Sigmoid colon (tissue), 7 donors: ENCODE measurements around the gene SRP9. TPM values are rescaled to one million over a fixed set of nuclear protein-coding genes. Genes with fewer than 3 reads are reported as not detected.
"Not testable (repeated sequence)": the region's sequence is repeated elsewhere in the genome, so short reads cannot be mapped to it uniquely, and the experiment has no call there.

ENCODE experiments used
- DNase-seq: peaks from one replicate; pipeline ENCODE4 v3.0.0-alpha.2; 2019
- H3K27ac ChIP-seq, 4 donors: fragments of 200-600 bp; sonication (generic); one replicate each; pipeline ENCODE4 v1.5.1; 2016 to 2019; ENCODE audit warnings: mild to moderate bottlenecking in 1 of 4
- H3K27me3 ChIP-seq, 3 donors: fragments of 200-600 bp; sonication (generic); one replicate each; pipeline ENCODE4 v1.5.1; 2019; ENCODE audit warnings: mild to moderate bottlenecking in 1 of 3
- H3K36me3 ChIP-seq, 4 donors: fragments of 200-600 bp; sonication (generic); one replicate each; pipeline ENCODE4 v1.5.1; 2016 to 2019
- H3K4me1 ChIP-seq, 4 donors: fragments of 200-600 bp; sonication (generic); one replicate each; pipeline ENCODE4 v1.5.1; 2017 to 2019
- H3K4me3 ChIP-seq, 4 donors: fragments of 200-600 bp; sonication (generic); one replicate each; pipeline ENCODE4 v1.5.1; 2017 to 2019; ENCODE audit warnings: mild to moderate bottlenecking in 2 of 4, moderate library complexity in 1 of 4
- H3K9me3 ChIP-seq, 4 donors: fragments of 200-600 bp in 3 of 4; sonication (generic) in 3 of 4; one replicate each; pipeline versions ENCODE4 v1.5.1 to v1.6.1; 2013 to 2019
- CTCF ChIP-seq, 4 experiments: fragments of 450-650 bp in 3 of 4; fragments of 200-600 bp in 1 of 4; IDR thresholded peaks; one replicate each; pipeline ENCODE4 v1.5.1; 2016 to 2019; ENCODE audit warnings: antibody characterized with exemption in 4 of 4, mild to moderate bottlenecking in 3 of 4, moderate library complexity in 2 of 4
- EP300 ChIP-seq, 4 donors: sonication (generic); formaldehyde crosslinking; IDR thresholded peaks; one replicate each; pipeline ENCODE4 v1.6.1; 2017; ENCODE audit warnings: antibody characterized with exemption in 4 of 4
- POLR2A ChIP-seq, 2 donors: fragments of 450-650 bp; IDR thresholded peaks; one replicate each; pipeline ENCODE4 v1.6.1; 2016; ENCODE audit warnings: antibody characterized with exemption in 2 of 2, mild to moderate bottlenecking in 2 of 2, moderate library complexity in 2 of 2
- POLR2AphosphoS5 ChIP-seq, 4 donors: sonication (generic); formaldehyde crosslinking; IDR thresholded peaks; one replicate each; pipeline ENCODE4 v1.6.1; 2017; ENCODE audit warnings: antibody characterized with exemption in 4 of 4
- WGBS, 2 donors: extraction: QIAGEN DNeasy Blood & Tissue Kit; methylation state at CpG; one replicate each; pipeline ENCODE4 v1.1.7; 2013; 5-methylcytosine and 5-hydroxymethylcytosine counted together
- intact Hi-C: fragments of 100-400 bp; cut with DNase I; formaldehyde crosslinking; loops from one replicate; pipeline ENCODE4 v1.15.1; 2023
- polyA plus RNA-seq, 3 donors: library from polyadenylated mRNA; stranded (reverse); fragments of 200-250 nt; gene quantifications; one replicate each; pipeline ENCODE4 v1.2.3, GENCODE V29; 2013
- total RNA-seq, 4 donors: library from RNA; depleted of rRNA; stranded (reverse); fragments of >200 nt; gene quantifications; one replicate each; pipeline ENCODE4 v1.1.0, GENCODE V29; 2016
- donor health status: healthy with polysubstance abuse.
- donor health status: Bipolar disorder and iron deficiency.
- donor health status: healthy.

SRP9 gene
- total and polyA plus RNA-seq, 7 donors = 148 to 513 (median 264) TPM

GRCh38 chr1:225808136-225808535, 30.5 kb downstream of the SRP9 start:
- 80 to 86% methylated on average over 5 of the region's 5 CpGs for WGBS, 2 donors
- H3K36me3 ChIP-seq = no peaks in the 10 kb centered on the region
- DNase-seq = no peak
- TF ChIP-seq POLR2AphosphoS5 (IDR thresholded peaks at IDR 0.05) = no peak
- no peak for TF ChIP-seq CTCF (IDR thresholded peaks at IDR 0.05)
- TF ChIP-seq POLR2A (IDR thresholded peaks at IDR 0.05) = no peak
- no peak for TF ChIP-seq EP300 (IDR thresholded peaks at IDR 0.05)
- H3K27me3 ChIP-seq = no peaks in the 10 kb centered on the region
- H3K4me1 ChIP-seq = peaks cover 0 to 28% (median 26%) of the 10 kb centered on the region in 4 donors
- intact Hi-C loops = no loop called here
- no peak overlapping the region for H3K4me3 ChIP-seq
- no peaks in the 10 kb centered on the region for H3K9me3 ChIP-seq
- H3K27ac ChIP-seq = no peak overlapping the region

- Histone ChIP-seq H3K27ac (peak within 1 kb of the TSS; percentile 88 to 95 (median 88)), H3K36me3 (no peaks in the 10 kb centered on the region), H3K4me3 (peak within 1 kb of the TSS; percentile 69 to 73 (median 71)), H3K4me1 (peaks cover 0 to 46% (median 45%) of the 10 kb centered on the region in 4 donors), H3K27me3 (no peaks in the 10 kb centered on the region), H3K9me3 (no peaks in the 10 kb centered on the region)
- TF ChIP-seq EP300 (IDR thresholded peaks at IDR 0.05) (no peak), POLR2A (IDR thresholded peaks at IDR 0.05) (peak; percentile 51 to 55), POLR2AphosphoS5 (IDR thresholded peaks at IDR 0.05) (peak; percentile 69 to 88 (median 80)), CTCF (IDR thresholded peaks at IDR 0.05) (peak in 2 of 4 experiments; percentile 42 to 45)
- intact Hi-C loops = loop anchor here (2.0 to 5.0 kb wide), 2 partner anchors 31 to 72 kb away; partner anchors contain the start of gene TMEM63A
- WGBS, 2 donors = 1% methylated on average over 80 of the region's 80 CpGs
- peak; percentile 95 for DNase-seq
Observed at GRCh38 chr1:225809842-225810578, 32.4 kb downstream of the SRP9 start, which contains the start of gene EPHX1. Gene EPHX1, plus strand, starts transcription at chr1:225810124. Its CDS starts 18,606 bp downstream, at chr1:225828730.

- not testable (repeated sequence) for H3K36me3 ChIP-seq, H3K9me3 ChIP-seq, H3K27me3 ChIP-seq, DNase-seq
- peak overlapping the region; percentile 88 to 95 (median 88) for H3K27ac ChIP-seq
- intact Hi-C loops = loop anchor here (2.0 to 5.0 kb wide), 2 partner anchors 32 to 71 kb away; partner anchors contain the start of gene TMEM63A
- H3K4me1 ChIP-seq = peaks cover 0 to 55% (median 50%) of the 10 kb centered on the region in 4 donors
- peak in 2 of 4 donors; percentile 10 to 52 for TF ChIP-seq POLR2AphosphoS5 (IDR thresholded peaks at IDR 0.05)
- peak overlapping the region; percentile 69 to 73 (median 71) for H3K4me3 ChIP-seq
- WGBS, 2 donors = 20 to 28% methylated on average over 29 of the region's 29 CpGs
Observed at GRCh38 chr1:225810579-225811538, 33.2 kb downstream of the SRP9 start.

- 82 to 83% methylated on average over 10 of the region's 10 CpGs for WGBS, 2 donors
- H3K27me3 ChIP-seq = no peaks in the 10 kb centered on the region
- no peak for TF ChIP-seq EP300 (IDR thresholded peaks at IDR 0.05)
- TF ChIP-seq CTCF (IDR thresholded peaks at IDR 0.05) = no peak
- TF ChIP-seq POLR2A (IDR thresholded peaks at IDR 0.05) = no peak
- TF ChIP-seq POLR2AphosphoS5 (IDR thresholded peaks at IDR 0.05) = no peak
- intact Hi-C loops = loop anchor here (2.0 to 5.0 kb wide), 2 partner anchors 33 to 70 kb away; partner anchors contain the start of gene TMEM63A
- H3K9me3 ChIP-seq = no peaks in the 10 kb centered on the region
- H3K36me3 ChIP-seq = no peaks in the 10 kb centered on the region
- peaks cover 0 to 65% (median 60%) of the 10 kb centered on the region in 4 donors for H3K4me1 ChIP-seq
- DNase-seq = no peak
- peak overlapping the region; percentile 69 to 73 (median 71) for H3K4me3 ChIP-seq
- peak overlapping the region; percentile 88 to 95 (median 88) for H3K27ac ChIP-seq
Observed at GRCh38 chr1:225811622-225812487, 34.2 kb downstream of the SRP9 start.
